ENCODE results near the gene LRP1.

The LRP1 gene

GRCh38 chr12:57094208-57095160, 33.8 kb upstream of the LRP1 start:
- no peak for DNase-seq (ENCODE audit: low spot score)

DNA sequence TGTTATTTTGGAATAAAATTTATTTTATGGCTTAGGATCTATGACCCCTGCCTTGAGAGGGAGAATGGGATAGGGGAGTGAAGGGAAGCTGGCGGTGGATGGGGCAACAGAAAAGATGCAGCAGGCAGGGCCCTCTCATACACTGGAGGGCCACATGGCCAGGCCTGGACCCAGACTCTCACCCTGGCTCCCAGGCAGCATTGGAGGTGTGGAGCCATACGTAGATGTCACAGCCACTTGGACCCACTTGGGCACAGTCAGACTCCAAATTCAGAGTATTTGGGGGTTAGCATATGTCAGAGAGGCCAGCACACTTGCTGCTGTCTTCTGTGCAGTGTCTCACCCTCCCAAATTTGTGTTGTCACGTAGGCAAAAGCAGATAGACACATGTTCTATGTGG, 32.8 kb upstream of the LRP1 start:
- DNase-seq (ENCODE audit: low spot score) = peak; percentile 17

GRCh38 chr12:57096099-57096572, 32.1 kb upstream of the LRP1 start:
- DNase-seq (ENCODE audit: low spot score) = no peak

GRCh38 chr12:57096748-57097553, 31.3 kb upstream of the LRP1 start:
- DNase-seq (ENCODE audit: low spot score) = no peak

- DNase-seq (ENCODE audit: low spot score) = no peak
Observed at GRCh38 chr12:57097554-57097835, 30.8 kb upstream of the LRP1 start.

DNA sequence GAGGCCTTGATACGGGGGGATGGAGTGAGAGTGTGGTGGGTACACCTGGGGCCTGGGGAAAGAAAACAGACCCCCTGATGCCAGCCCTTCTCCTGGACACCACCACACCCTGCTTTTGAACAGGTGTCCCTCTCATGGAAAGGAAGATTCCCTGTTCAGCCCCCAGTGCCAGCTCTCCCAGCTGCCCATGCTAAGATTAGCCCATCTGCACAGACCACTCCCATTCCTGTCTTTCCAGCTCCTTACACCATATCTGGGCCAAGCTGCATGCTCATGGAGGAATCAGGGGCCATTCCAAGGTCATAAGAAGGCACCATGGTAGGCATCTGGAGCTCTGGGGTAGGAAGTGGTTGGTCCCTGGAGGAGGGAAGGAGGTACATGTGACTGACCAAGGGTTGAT, 29.7 kb upstream of the LRP1 start:
- DNase-seq (ENCODE audit: low spot score) = no peak

GRCh38 chr12:57099047-57099714, 29.1 kb upstream of the LRP1 start:
- no peak for DNase-seq (ENCODE audit: low spot score)

DNA sequence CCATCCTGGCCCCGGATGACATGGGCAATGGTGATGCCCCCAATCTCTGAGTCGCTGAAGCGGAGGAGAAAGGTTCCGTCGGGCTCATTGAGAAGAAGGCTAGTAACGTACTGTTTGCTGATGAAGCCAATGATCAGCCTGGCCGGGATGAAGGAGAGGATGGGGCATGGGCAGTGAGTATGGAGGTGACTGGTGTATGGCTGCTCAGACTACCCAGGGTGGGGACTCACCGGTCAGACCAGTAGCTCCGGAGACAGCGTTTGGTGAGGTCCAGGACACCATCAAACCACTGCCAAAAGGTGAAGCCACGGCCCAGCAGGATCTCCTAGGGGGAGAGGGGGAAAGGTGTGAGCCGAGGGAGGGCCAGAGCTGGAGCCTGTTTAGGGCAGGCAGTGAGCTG, 28.5 kb upstream of the LRP1 start:
- no peak for DNase-seq (ENCODE audit: low spot score)

DNA sequence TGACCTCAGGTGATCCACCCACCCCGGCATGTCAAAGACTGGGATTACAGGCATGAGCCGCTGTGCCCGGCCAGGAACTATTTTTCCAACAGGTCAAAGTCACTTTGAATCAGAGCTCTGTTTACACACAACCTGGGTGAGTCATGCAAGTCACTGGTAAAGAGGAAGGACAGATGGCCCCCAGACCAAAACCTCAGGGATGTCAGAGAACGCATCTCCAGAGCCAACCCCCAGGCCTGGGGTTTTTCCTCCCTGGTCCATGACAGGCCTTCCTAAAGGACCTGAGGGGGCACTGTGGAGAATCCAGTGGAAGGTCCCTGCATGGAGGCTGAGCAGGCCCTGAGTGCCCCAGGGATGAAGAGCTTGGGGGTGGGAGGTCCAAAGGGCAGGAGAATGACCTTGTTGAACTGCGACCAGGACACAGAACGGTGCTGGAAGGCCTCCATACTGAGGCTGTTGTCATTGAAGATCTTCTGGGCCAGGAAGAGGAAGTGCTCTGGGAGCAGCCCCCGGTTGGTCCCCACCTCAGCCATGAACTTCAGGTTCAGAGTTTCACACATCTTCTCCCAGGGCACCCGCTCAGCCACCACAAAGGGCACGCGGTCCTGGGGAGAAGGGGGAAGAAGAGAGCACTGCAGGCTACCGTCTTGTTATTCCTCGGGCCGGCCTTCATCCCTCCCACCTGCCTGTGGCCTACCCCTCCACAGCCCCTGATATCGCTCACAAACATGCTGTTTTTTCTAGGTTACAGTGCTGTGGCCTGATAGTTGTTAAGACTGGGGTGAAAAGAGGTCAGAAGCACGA, 26.2 kb upstream of the LRP1 start:
- DNase-seq (ENCODE audit: low spot score) = no peak

GRCh38 chr12:57103856-57104255, 24.4 kb upstream of the LRP1 start:
- DNase-seq (ENCODE audit: low spot score) = no peak

- DNase-seq (ENCODE audit: low spot score) = no peak
Observed at GRCh38 chr12:57104292-57104910, 23.9 kb upstream of the LRP1 start.

DNA sequence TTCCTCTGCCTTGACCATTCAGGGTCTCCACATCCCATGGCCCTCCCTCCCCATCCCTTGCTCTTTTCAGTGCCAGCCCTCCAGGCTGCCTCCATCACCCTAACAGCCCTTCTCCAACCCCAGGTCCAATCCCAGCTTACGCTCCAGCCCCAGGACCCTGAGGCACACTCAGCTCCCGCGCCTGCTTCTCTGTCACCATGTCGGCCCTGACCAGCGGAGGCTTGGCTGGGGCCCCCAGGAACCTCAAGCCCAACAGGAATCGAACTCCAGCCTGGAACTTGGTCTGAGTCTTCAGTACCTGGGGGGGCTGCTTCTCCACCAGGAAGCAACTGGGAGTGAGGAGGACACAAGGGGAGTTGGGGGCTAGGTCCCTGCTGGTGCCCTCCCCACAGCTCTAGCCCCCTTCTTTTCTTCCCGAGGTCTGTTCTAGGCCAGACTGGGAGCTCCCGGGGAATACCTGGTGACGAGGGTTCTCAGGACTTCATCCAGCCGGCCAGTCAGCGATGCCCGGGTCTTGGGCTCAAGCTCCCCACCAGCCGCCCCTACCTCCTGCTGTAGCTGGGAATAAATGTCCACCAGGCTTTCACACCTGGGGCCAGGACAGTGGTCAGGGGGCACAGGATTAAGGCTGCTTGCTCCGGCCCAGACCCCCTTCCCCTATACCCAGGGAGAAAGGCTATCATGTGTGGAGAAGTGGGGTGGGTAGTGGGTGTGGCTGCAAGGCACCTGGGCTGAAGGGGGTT, 23.1 kb upstream of the LRP1 start:
- no peak for DNase-seq (ENCODE audit: low spot score)

DNA sequence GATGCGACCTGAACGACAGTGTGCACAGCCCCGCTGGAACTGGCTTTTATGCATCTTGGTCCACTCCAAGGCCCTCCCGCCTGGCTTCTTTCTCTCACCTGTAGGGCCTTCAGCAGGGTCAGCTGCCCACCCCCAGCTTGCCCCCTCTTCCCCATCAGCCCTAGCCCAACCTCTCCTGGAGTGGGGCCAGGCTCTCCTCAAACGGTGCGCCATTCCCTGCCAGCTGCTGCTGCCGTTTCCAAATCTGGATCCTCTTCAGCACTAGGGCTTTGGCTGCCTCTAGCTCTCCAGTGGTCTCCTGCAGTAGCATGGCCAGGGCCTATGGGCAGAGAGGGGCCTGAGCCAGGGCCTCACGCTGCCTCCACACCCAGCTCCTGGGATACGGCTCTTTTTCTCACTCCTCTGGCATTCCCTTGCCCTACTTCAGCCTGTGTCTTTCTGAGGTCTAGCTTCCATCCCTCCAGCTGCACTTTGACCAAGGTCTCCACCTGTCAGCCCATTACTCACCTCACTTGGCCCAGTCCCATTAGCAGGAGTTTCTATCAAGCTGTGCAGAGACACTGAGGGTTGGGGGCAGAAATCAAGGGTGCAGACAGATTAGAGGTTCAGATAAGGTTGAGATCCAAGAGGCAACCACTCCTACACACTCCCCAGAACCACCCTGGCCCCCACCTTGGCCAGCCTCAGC, 22.1 kb upstream of the LRP1 start:
- no peak for DNase-seq (ENCODE audit: low spot score)

DNA sequence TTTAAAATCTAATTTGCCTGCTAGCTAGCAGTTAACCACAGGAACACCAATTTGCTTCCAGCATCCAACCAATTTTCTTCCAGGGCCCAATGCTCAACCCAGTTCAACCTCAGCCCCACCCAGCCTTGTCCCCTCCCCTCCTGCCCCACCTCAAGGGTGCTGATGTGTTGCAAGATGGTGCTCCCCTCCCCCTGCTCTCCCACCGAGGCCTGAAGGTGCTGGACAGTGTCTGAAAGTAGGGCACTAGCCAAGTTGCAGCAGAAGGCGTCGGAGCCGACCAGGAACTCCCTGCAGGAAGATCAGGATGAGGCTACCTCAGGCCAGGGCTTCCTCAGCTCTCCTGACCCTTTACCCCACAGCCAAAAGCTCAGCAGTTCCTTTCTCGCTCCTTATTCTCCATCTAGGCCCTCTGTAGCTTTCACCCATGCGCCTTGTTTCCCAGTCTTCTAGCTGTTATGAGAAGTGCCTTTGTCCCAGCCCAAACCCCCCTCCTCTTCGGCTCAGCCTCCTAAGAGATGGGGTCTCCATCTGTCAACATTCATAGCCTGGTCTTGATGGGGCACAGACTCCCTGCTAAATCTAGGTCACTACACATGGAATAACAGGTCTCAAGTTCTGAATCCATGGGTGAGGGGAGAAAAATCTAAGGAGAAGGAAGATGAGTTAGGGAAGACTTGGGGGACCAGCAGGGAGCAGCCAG, 20.7 kb upstream of the LRP1 start:
- DNase-seq (ENCODE audit: low spot score) = no peak

GRCh38 chr12:57109207-57110103, 18.8 kb upstream of the LRP1 start:
- DNase-seq (ENCODE audit: low spot score) = no peak

DNA sequence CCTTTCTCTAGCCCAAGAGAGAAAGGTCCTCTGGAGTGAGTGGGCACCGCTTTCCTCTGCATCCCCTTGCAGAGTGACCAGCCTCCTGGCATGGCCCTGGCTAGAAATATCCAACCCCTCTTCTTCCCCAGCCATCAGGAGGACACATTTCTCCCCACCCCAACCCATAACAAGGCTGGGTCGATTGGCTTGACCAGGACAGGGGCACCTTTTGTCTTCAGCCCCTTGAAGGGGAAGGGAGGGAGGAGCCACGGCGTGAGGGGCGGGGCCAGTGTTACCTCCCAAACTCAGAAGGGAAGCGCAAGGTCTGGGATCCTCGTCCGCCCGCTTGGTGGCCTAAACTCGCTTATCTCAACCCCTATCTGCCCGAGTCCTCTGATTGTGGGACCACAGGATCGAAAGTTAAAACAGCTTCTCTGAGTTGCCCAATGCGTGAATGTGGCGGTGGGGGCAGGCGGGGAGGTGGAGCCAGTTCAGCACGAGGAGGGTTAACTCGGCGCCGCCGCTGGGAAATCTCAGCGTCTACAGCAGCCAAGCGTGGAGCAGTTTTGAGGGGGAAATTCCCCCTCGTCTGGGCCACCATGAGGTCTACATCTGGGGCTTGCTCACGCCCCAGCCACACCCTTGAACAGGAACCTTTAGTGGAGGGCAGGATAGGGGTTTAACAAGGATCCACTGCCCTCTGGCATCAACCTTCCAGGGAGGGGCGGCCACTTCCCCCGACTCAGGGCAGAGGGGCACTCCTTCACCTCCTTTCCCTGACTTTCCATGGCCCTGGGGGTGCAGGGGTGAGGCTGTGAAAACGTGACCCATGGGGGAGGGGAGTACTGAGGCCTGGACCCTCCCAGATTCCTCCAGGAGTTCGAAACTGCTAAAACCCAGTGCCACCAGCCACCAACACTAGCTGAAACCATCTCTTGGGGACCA, 17.9 kb upstream of the LRP1 start:
- DNase-seq (ENCODE audit: low spot score) = peak; percentile 84

DNA sequence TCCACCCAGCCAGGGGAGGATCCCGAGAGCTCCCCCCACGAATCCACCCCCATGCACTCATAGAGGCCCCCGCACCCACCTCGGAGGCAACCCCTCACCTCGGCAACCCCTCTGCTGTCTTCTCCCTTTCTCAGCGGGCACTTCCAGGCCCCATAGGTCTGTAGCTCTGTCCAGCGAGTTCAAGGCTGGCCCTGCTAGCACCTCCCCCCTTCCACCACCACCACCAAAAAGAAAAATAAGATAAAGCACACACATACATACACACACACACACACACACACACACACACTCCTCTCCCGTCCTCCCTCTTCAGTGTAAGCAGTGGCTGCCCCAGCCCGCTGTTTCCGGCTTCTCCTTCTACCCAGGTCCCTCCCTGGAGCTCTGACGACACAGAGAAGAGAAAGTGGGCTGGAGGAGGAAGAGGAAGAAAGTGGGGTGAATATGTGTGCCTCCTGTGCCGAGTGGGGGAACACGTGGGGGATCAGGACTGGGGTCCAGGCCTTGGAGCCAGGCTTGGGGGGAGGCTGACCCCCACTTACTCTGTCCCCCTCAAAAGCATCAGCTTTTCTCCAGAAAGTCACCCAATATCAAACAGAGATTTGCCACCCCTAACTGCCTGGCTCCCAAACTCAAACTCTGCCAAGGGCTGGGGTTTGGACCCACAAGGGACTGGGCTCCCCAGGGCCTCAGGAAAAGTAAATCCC, 17.1 kb upstream of the LRP1 start, which contains the start of gene STAT6:
Gene STAT6, minus strand, starts transcription at position 332 of the 704 bp plus-strand sequence. CDS start 3,084 bp downstream, outside the sequence.
- DNase-seq (ENCODE audit: low spot score) = peak; percentile 94

Measured in NAMALWA (cell line).